HCT116 (cell line): ENCODE results near the gene SLC6A13. TPM values are rescaled to one million over a fixed set of nuclear protein-coding genes. Genes with fewer than 3 reads are reported as not detected.

Experiments used
- ATAC-seq: fragments of 200-7000 bp; cut with Tn5 transposase; 2 replicates; pipeline ENCODE4 v1.9.1; 2020; ENCODE audit warnings: mild to moderate bottlenecking, moderate library complexity
- BruUV-seq: library from RNA; stranded (reverse); fragments of 400-500 nt; replicated peaks from 2 replicates; lab custom pipeline; 2021; lab: Mats Ljungman, UMichigan
- CTCF ChIA-PET: fragments of 300-600 bp; sonication (Branson Sonifier 250); formaldehyde crosslinking; loops from one replicate; lab custom pipeline; 2021; ENCODE audit warnings: antibody characterized with exemption; lab: Charles Lee
- POLR2A ChIA-PET: fragments of 300-600, 350-600 bp; sonication (Branson Sonifier 250); formaldehyde crosslinking; loops from one replicate; lab custom pipeline; 2021; ENCODE audit warnings: antibody characterized with exemption; lab: Charles Lee
- RAD21 ChIA-PET, 2 experiments: fragments of 300-600 bp; sonication (Branson Sonifier 250); formaldehyde crosslinking; loops; one replicate each; lab custom pipeline; 2023; ENCODE audit warnings: low total read pairs in 2 of 2; ENCODE audit not compliant: uncharacterized antibody in 2 of 2, unreplicated experiment in 2 of 2, low non-redundant PET in 1 of 2; lab: Charles Lee
- DNase-seq: peaks from one replicate; pipeline ENCODE4 v3.0.0-alpha.2; 2010; ENCODE audit warnings: low read depth, low spot score
- H2AFZ ChIP-seq: fragments of 200-600 bp; shearing (Covaris generic), sonication (generic); 2 replicates; pipeline ENCODE4 v1.6.1; 2017; ENCODE audit warnings: low read depth, mixed run types, mixed read lengths, antibody characterized with exemption, low read length; ENCODE audit not compliant: poor library complexity, severe bottlenecking
- H3K27ac ChIP-seq: 2 replicates; pipeline ENCODE4 v1.5.1; 2012; ENCODE audit warnings: low read depth, low read length
- H3K27me3 ChIP-seq: fragments of 200-600 bp; sonication (generic); 2 replicates; pipeline ENCODE4 v1.6.1; 2016; ENCODE audit warnings: mixed run types, low read length, mixed read lengths; ENCODE audit not compliant: insufficient read depth
- H3K36me3 ChIP-seq, 2 experiments: fragments of 200-500 bp in 1 of 2; fragments of 200-600 bp in 1 of 2; sonication (Bioruptor generic) in 1 of 2; sonication (generic) in 1 of 2; 2 replicates each; pipeline versions ENCODE4 v1.5.1 to v1.6.1; 2014 to 2016; ENCODE audit warnings: low read length in 2 of 2, inconsistent platforms in 1 of 2, mixed read lengths in 1 of 2, mixed run types in 1 of 2; ENCODE audit not compliant: insufficient read depth in 2 of 2, control insufficient read depth in 1 of 2
- H3K4me1 ChIP-seq, 2 experiments: fragments of 200-600 bp in 1 of 2; sonication (generic) in 1 of 2; 2 replicates each; pipeline versions ENCODE4 v1.5.1 to v1.6.1; 2012 to 2017; ENCODE audit warnings: low read length in 2 of 2, inconsistent platforms in 1 of 2, mild to moderate bottlenecking in 1 of 2, mixed read lengths in 1 of 2, mixed run types in 1 of 2, moderate library complexity in 1 of 2; ENCODE audit not compliant: insufficient read depth in 2 of 2, control insufficient read depth in 1 of 2
- H3K4me2 ChIP-seq: fragments of 200-600 bp; sonication (generic); 2 replicates; pipeline ENCODE4 v1.6.1; 2017; ENCODE audit warnings: mixed run types, low read length, mixed read lengths
- H3K4me3 ChIP-seq, 2 experiments: fragments of 200-600 bp in 1 of 2; sonication (generic) in 1 of 2; replicated peaks in 1 of 2; 2 replicates each; pipeline ENCODE4 v1.5.1; 2011 to 2016; ENCODE audit warnings: low read length in 2 of 2, control low read depth in 1 of 2, low read depth in 1 of 2, mild to moderate bottlenecking in 1 of 2, mixed read lengths in 1 of 2, mixed run types in 1 of 2
- H3K79me2 ChIP-seq: fragments of 200-600 bp; sonication (generic); 2 replicates; pipeline ENCODE4 v1.6.1; 2017; ENCODE audit warnings: mild to moderate bottlenecking, mixed run types, low read length, moderate library complexity, mixed read lengths; ENCODE audit not compliant: insufficient read depth
- H3K9ac ChIP-seq: fragments of 200-600 bp; sonication (generic); 2 replicates; pipeline ENCODE4 v1.6.1; 2016; ENCODE audit warnings: low read length, mixed read lengths
- H3K9me2 ChIP-seq: fragments of 200-600 bp; sonication (generic), shearing (Covaris generic); 2 replicates; pipeline ENCODE4 v1.6.1; 2017; ENCODE audit warnings: mixed run types, mild to moderate bottlenecking, moderate library complexity; ENCODE audit not compliant: insufficient read depth
- H3K9me3 ChIP-seq, 2 experiments: fragments of 200-500 bp in 1 of 2; fragments of 200-600 bp in 1 of 2; sonication (Bioruptor generic) in 1 of 2; sonication (generic) in 1 of 2; 2 replicates each; pipeline ENCODE4 v1.6.1; 2014 to 2017; ENCODE audit warnings: low read length in 2 of 2, mixed read lengths in 2 of 2, inconsistent platforms in 1 of 2, low read depth in 1 of 2, mild to moderate bottlenecking in 1 of 2, mixed run types in 1 of 2, moderate library complexity in 1 of 2; ENCODE audit not compliant: control insufficient read depth in 1 of 2, insufficient read depth in 1 of 2
- H4K20me1 ChIP-seq: fragments of 200-600 bp; sonication (generic), shearing (Covaris generic); 2 replicates; pipeline ENCODE4 v1.6.1; 2017; ENCODE audit warnings: mixed run types, mild to moderate bottlenecking, moderate library complexity; ENCODE audit not compliant: insufficient read depth
- ATF3 ChIP-seq: IDR thresholded peaks from 2 replicates; pipeline ENCODE4 v1.6.1; 2012
- CBX3 ChIP-seq: IDR thresholded peaks from 2 replicates; pipeline ENCODE4 v1.6.1; 2012; ENCODE audit warnings: low read depth
- CEBPB ChIP-seq: IDR thresholded peaks from 2 replicates; pipeline ENCODE4 v1.6.1; 2012; ENCODE audit warnings: low read depth
- EGR1 ChIP-seq: IDR thresholded peaks from 2 replicates; pipeline ENCODE4 v1.6.1; 2012; ENCODE audit warnings: low read depth
- ELF1 ChIP-seq: IDR thresholded peaks from 2 replicates; pipeline ENCODE4 v1.6.1; 2012; ENCODE audit warnings: low read depth, borderline replicate concordance
- EZH2 ChIP-seq: fragments of 200-600 bp; sonication (generic); IDR thresholded peaks from 2 replicates; pipeline ENCODE4 v1.6.1; 2017; ENCODE audit warnings: antibody characterized with exemption, mixed run types
- EZH2phosphoT487 ChIP-seq: fragments of 200-600 bp; IDR thresholded peaks from 2 replicates; pipeline ENCODE4 v1.6.1; 2018; ENCODE audit warnings: antibody characterized with exemption, borderline replicate concordance
- FOSL1 ChIP-seq: IDR thresholded peaks from 2 replicates; pipeline ENCODE4 v1.6.1; 2012; ENCODE audit warnings: low read depth
- JUND ChIP-seq: IDR thresholded peaks from 2 replicates; pipeline ENCODE4 v1.6.1; 2012
- POLR2A ChIP-seq: IDR thresholded peaks from 2 replicates; pipeline ENCODE4 v1.7.0; 2011; ENCODE audit warnings: borderline replicate concordance; ENCODE audit not compliant: insufficient read depth, insufficient read length; ENCODE audit errors: extremely low read depth
- POLR2AphosphoS5 ChIP-seq: IDR thresholded peaks from 2 replicates; pipeline ENCODE4 v1.6.1; 2011; ENCODE audit warnings: mild to moderate bottlenecking, low read depth, low read length, moderate library complexity
- SIN3A ChIP-seq: IDR thresholded peaks from 2 replicates; pipeline ENCODE4 v1.6.1; 2012; ENCODE audit warnings: low read depth
- SP1 ChIP-seq: IDR thresholded peaks from 2 replicates; pipeline ENCODE4 v1.6.1; 2012; ENCODE audit warnings: low read depth
- TCF7L2 ChIP-seq: IDR thresholded peaks from 2 replicates; pipeline ENCODE4 v1.7.0; 2011; ENCODE audit warnings: borderline replicate concordance, inconsistent platforms; ENCODE audit not compliant: insufficient read depth, insufficient read length; ENCODE audit errors: extremely low read depth
- YY1 ChIP-seq: IDR thresholded peaks from 2 replicates; pipeline ENCODE4 v1.6.1; 2011; ENCODE audit warnings: low read length, low read depth, moderate library complexity, mild to moderate bottlenecking; ENCODE audit not compliant: insufficient replicate concordance; ENCODE audit errors: extremely low read depth
- ZNF274 ChIP-seq: fragments of 200-500 bp; sonication (Bioruptor generic); IDR thresholded peaks from 2 replicates; pipeline ENCODE4 v1.6.1; 2014; ENCODE audit warnings: mild to moderate bottlenecking, low read depth, low read length, inconsistent platforms
- intact Hi-C: fragments of 100-400 bp; cut with micrococcal nuclease; formaldehyde crosslinking; loops from 2 replicates; pipeline ENCODE4 v1.10.0; 2022
- total RNA-seq: library from RNA; stranded (reverse); gene quantifications from one replicate; pipeline ENCODE4 v1.2.1, GENCODE V29; 2021; ENCODE audit not compliant: unreplicated experiment
- TF ChIP-seq, protein P1 (sequence below): IDR thresholded peaks from 2 replicates; pipeline ENCODE4 v1.6.1; 2012; ENCODE audit warnings: low read depth

Gene SLC6A13
- total RNA-seq, 1 experiment from 2014 or later: 0.39 TPM

- H3K4me2 ChIP-seq: no peak overlapping the region
- ChIA-PET POLR2A (no interaction called here), CTCF (no interaction called here), RAD21 (no interaction called here)
- no peak for DNase-seq
- H4K20me1 ChIP-seq: no peaks in the 10 kb centered on the region
- no TSS peak for BruUV-seq
- peaks cover 6% of the 10 kb centered on the region; the same call in 1 of the 2 replicates for H3K27me3 ChIP-seq
- ATAC-seq: peak; percentile 38; the same call in 1 of the 2 replicates
- no peak overlapping the region for H3K9ac ChIP-seq
- no peaks in the 10 kb centered on the region for H3K9me2 ChIP-seq
- H3K79me2 ChIP-seq: no peaks in the 10 kb centered on the region
- intact Hi-C loops: no loop called here
- H2AFZ ChIP-seq: no peak overlapping the region
- TF ChIP-seq EGR1: no peak
- no peak for TF ChIP-seq TCF7L2
- no peak for TF ChIP-seq CBX3
- TF ChIP-seq ZNF274: no peak
- TF ChIP-seq CEBPB: no peak
- no peak for TF ChIP-seq ELF1
- no peak for TF ChIP-seq POLR2A
- no peak for TF ChIP-seq EZH2
- TF ChIP-seq JUND: no peak
- TF ChIP-seq YY1: no peak
- TF ChIP-seq, all 23 proteins: peak for 0
- H3K9me3 ChIP-seq: no peaks in the 10 kb centered on the region
- H3K4me3 ChIP-seq: no peak overlapping the region
- H3K4me1 ChIP-seq: no peaks in the 10 kb centered on the region; a peak in 1 of 4 replicates
- H3K27ac ChIP-seq: no peak overlapping the region
- H3K36me3 ChIP-seq: no peaks in the 10 kb centered on the region
These were observed 60.4 kb downstream of the SLC6A13 start for GRCh38 chr12:202081-202731.

DNA sequence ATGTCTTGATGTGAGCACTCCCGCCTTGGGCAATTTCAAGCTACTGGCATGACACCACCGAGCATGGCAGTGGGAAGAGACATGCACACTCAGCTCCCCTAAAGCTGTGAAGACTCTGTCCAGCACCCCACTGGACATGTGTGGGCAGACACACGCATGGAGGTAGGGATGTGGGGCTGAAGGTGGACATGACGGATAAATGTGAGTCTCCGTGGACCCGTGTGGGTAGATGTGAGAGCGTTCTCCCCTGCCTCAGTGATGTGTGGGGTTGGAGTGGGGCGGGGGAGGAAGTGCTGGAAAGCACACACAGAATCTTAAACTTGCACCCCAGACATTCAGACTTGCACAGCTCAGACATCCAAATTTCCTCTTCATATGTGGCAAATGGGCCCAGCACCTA, 61.3 kb downstream of the SLC6A13 start:
- BruUV-seq: no TSS peak
- DNase-seq (no peak), ATAC-seq (no peak)
- ChIA-PET RAD21 (no interaction called here), CTCF (no interaction called here), POLR2A (no interaction called here)
- Histone ChIP-seq H3K4me1 (no peaks in the 10 kb centered on the region; a peak in 1 of 4 replicates), H3K27ac (no peak overlapping the region), H3K4me2 (no peak overlapping the region), H3K79me2 (no peaks in the 10 kb centered on the region), H3K9ac (no peak overlapping the region), H3K4me3 (no peak overlapping the region), H3K9me2 (no peaks in the 10 kb centered on the region), H2AFZ (no peak overlapping the region), H3K36me3 (no peaks in the 10 kb centered on the region), H3K27me3 (peaks cover 6% of the 10 kb centered on the region; the same call in 1 of the 2 replicates), H4K20me1 (no peaks in the 10 kb centered on the region), H3K9me3 (no peaks in the 10 kb centered on the region)
- intact Hi-C loops: no loop called here
- TF ChIP-seq POLR2AphosphoS5: no peak
- TF ChIP-seq ZNF274: no peak
- no peak for TF ChIP-seq JUND
- no peak for TF ChIP-seq EZH2
- no peak for TF ChIP-seq SP1
- no peak for TF ChIP-seq YY1
- no peak for TF ChIP-seq ATF3
- TF ChIP-seq ELF1: no peak
- TF ChIP-seq FOSL1: no peak
- TF ChIP-seq SIN3A: no peak
- no peak for TF ChIP-seq EZH2phosphoT487
- TF ChIP-seq, protein P1, sequence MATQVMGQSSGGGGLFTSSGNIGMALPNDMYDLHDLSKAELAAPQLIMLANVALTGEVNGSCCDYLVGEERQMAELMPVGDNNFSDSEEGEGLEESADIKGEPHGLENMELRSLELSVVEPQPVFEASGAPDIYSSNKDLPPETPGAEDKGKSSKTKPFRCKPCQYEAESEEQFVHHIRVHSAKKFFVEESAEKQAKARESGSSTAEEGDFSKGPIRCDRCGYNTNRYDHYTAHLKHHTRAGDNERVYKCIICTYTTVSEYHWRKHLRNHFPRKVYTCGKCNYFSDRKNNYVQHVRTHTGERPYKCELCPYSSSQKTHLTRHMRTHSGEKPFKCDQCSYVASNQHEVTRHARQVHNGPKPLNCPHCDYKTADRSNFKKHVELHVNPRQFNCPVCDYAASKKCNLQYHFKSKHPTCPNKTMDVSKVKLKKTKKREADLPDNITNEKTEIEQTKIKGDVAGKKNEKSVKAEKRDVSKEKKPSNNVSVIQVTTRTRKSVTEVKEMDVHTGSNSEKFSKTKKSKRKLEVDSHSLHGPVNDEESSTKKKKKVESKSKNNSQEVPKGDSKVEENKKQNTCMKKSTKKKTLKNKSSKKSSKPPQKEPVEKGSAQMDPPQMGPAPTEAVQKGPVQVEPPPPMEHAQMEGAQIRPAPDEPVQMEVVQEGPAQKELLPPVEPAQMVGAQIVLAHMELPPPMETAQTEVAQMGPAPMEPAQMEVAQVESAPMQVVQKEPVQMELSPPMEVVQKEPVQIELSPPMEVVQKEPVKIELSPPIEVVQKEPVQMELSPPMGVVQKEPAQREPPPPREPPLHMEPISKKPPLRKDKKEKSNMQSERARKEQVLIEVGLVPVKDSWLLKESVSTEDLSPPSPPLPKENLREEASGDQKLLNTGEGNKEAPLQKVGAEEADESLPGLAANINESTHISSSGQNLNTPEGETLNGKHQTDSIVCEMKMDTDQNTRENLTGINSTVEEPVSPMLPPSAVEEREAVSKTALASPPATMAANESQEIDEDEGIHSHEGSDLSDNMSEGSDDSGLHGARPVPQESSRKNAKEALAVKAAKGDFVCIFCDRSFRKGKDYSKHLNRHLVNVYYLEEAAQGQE: no peak
- TF ChIP-seq POLR2A: no peak
- no peak for TF ChIP-seq CBX3
- no peak for TF ChIP-seq TCF7L2
